Uterus (tissue), 4 donors: ENCODE results near the gene FCER1G. TPM values are rescaled to one million over a fixed set of nuclear protein-coding genes. Genes with fewer than 3 reads are reported as not detected.

Experiments used
- DNase-seq, 2 donors: peaks; one replicate each; pipeline ENCODE4 v3.0.0-alpha.2; 2019 to 2020
- H3K27ac ChIP-seq, 2 donors: fragments of 200-600 bp; sonication (generic); 1 replicate in 1 of 2; 2 replicates in 1 of 2; pipeline ENCODE4 v1.5.1; 2016 to 2018
- H3K27me3 ChIP-seq, 2 donors: fragments of 200-600 bp; sonication (generic); one replicate each; pipeline ENCODE4 v1.5.1; 2018 to 2019; ENCODE audit warnings: control low read depth in 1 of 2
- H3K36me3 ChIP-seq, 2 donors: fragments of 200-600 bp; sonication (generic); one replicate each; pipeline ENCODE4 v1.5.1; 2019; ENCODE audit warnings: control low read depth in 1 of 2
- H3K4me1 ChIP-seq, 2 donors: fragments of 200-600 bp; sonication (generic); one replicate each; pipeline ENCODE4 v1.5.1; 2018 to 2019; ENCODE audit warnings: control low read depth in 1 of 2
- H3K4me3 ChIP-seq, 2 donors: fragments of 200-600 bp; sonication (generic); 1 replicate in 1 of 2; 2 replicates in 1 of 2; pipeline ENCODE4 v1.5.1; 2018 to 2019; ENCODE audit warnings: mild to moderate bottlenecking in 1 of 2
- H3K9me3 ChIP-seq, 2 donors: fragments of 200-600 bp; sonication (generic); one replicate each; pipeline ENCODE4 v1.5.1; 2019; ENCODE audit warnings: control low read depth in 1 of 2
- CTCF ChIP-seq, 4 experiments: fragments of 200-600 bp in 2 of 4; fragments of 450-650 bp in 2 of 4; sonication (generic) in 2 of 4; IDR thresholded peaks; one replicate each; pipeline ENCODE4 v1.5.1; 2016 to 2019; ENCODE audit warnings: antibody characterized with exemption in 4 of 4, mild to moderate bottlenecking in 2 of 4, moderate library complexity in 1 of 4
- POLR2A ChIP-seq, 2 donors: fragments of 450-650 bp; IDR thresholded peaks; one replicate each; pipeline ENCODE4 v1.6.1; 2016; ENCODE audit warnings: antibody characterized with exemption in 2 of 2, mild to moderate bottlenecking in 1 of 2, moderate library complexity in 1 of 2
- intact Hi-C: fragments of 100-400 bp; cut with DNase I; formaldehyde crosslinking; loops from one replicate; pipeline ENCODE4 v1.15.1; 2023; ENCODE audit warnings: low total_unique reads
- total RNA-seq, 4 donors: library from RNA; depleted of rRNA in 3 of 4; stranded (reverse); fragments of >200 nt in 3 of 4; gene quantifications; one replicate each; pipeline versions ENCODE4 v1.1.0 to v1.2.4, GENCODE V29; 2014 to 2023
- donor health status: DM: yes; HTN: yes; CAD: no.

FCER1G gene
- total RNA-seq, 4 donors from 2014 or later: 1.3 to 39.4 (median 12.6) TPM

- TF ChIP-seq CTCF (IDR thresholded peaks at IDR 0.05) (no peak), POLR2A (IDR thresholded peaks at IDR 0.05) (no peak)
- Histone ChIP-seq H3K4me3 (no peak overlapping the region), H3K36me3 (no peaks in the 10 kb centered on the region), H3K27me3 (no peaks in the 10 kb centered on the region), H3K9me3 (no peaks in the 10 kb centered on the region), H3K27ac (no peak overlapping the region), H3K4me1 (peaks cover 0 to 17% of the 10 kb centered on the region in 2 donors)
- DNase-seq: no peak
- intact Hi-C loops: no loop called here
Observed at GRCh38 chr1:161174911-161175310, 40.2 kb upstream of the FCER1G start.

GRCh38 chr1:161175771-161176453 is 39.2 kb upstream of the FCER1G start:
- intact Hi-C loops: no loop called here
- H3K36me3 ChIP-seq: no peaks in the 10 kb centered on the region
- DNase-seq: no peak
- H3K27me3 ChIP-seq: no peaks in the 10 kb centered on the region
- TF ChIP-seq POLR2A (IDR thresholded peaks at IDR 0.05) (no peak), CTCF (IDR thresholded peaks at IDR 0.05) (no peak)
- H3K4me1 ChIP-seq: peaks cover 0 to 17% of the 10 kb centered on the region in 2 donors
- no peaks in the 10 kb centered on the region for H3K9me3 ChIP-seq
- H3K4me3 ChIP-seq: peak overlapping the region in 1 of 2 donors; percentile 64
- H3K27ac ChIP-seq: peak overlapping the region; percentile 89 to 92

- intact Hi-C loops: no loop called here
- Histone ChIP-seq H3K36me3 (no peaks in the 10 kb centered on the region), H3K27me3 (no peaks in the 10 kb centered on the region), H3K4me1 (peaks cover 0 to 17% of the 10 kb centered on the region in 2 donors), H3K4me3 (peak overlapping the region; percentile 64 to 89), H3K9me3 (no peaks in the 10 kb centered on the region), H3K27ac (peak overlapping the region; percentile 89 to 92)
- no peak for DNase-seq
- TF ChIP-seq CTCF (IDR thresholded peaks at IDR 0.05) (no peak), POLR2A (IDR thresholded peaks at IDR 0.05) (no peak)
Observed at GRCh38 chr1:161176468-161177111, 38.5 kb upstream of the FCER1G start.

- peak within 1 kb of the TSS; percentile 89 to 92 for H3K27ac ChIP-seq
- peak; percentile 88 to 93 for DNase-seq
- H3K9me3 ChIP-seq: no peaks in the 10 kb centered on the region
- H3K36me3 ChIP-seq: no peaks in the 10 kb centered on the region
- H3K27me3 ChIP-seq: no peaks in the 10 kb centered on the region
- TF ChIP-seq CTCF (IDR thresholded peaks at IDR 0.05): peak in 1 of 4 experiments; percentile 2
- TF ChIP-seq POLR2A (IDR thresholded peaks at IDR 0.05): peak; percentile 51 to 73
- H3K4me1 ChIP-seq: peaks cover 0 to 17% of the 10 kb centered on the region in 2 donors
- H3K4me3 ChIP-seq: peak within 1 kb of the TSS; percentile 64 to 89
- intact Hi-C loops: no loop called here
Observed at GRCh38 chr1:161177112-161177935, 37.8 kb upstream of the FCER1G start, which contains the start of gene B4GALT3. Gene B4GALT3 (minus strand): TSS chr1:161177507. CDS start chr1:161176060, 1,447 bp downstream.
